Muscle layer of duodenum (tissue), 2 donors: Measurements from ENCODE around the gene DAB2.
A peak's percentile ranks its signal among the peaks of the same experiment; 100 is the strongest.

Source experiments
- H3K27ac ChIP-seq: one replicate; pipeline ENCODE4 v1.7.0; 2013; ENCODE audit warnings: mild to moderate bottlenecking, low read length
- H3K27me3 ChIP-seq: one replicate; pipeline ENCODE4 v1.7.0; 2013; ENCODE audit warnings: low read depth, mild to moderate bottlenecking, control low read depth, low read length
- H3K36me3 ChIP-seq, 2 donors: one replicate each; pipeline ENCODE4 v1.7.0; 2013; ENCODE audit warnings: low read length in 2 of 2, control low read depth in 1 of 2, mild to moderate bottlenecking in 1 of 2; ENCODE audit not compliant: insufficient read depth in 2 of 2, control insufficient read depth in 1 of 2
- H3K4me1 ChIP-seq, 2 donors: one replicate each; pipeline ENCODE4 v1.7.0; 2013; ENCODE audit warnings: low read length in 2 of 2, mild to moderate bottlenecking in 2 of 2, control low read depth in 1 of 2, moderate library complexity in 1 of 2; ENCODE audit not compliant: insufficient read depth in 2 of 2, control insufficient read depth in 1 of 2
- H3K4me3 ChIP-seq, 2 donors: one replicate each; pipeline ENCODE4 v1.7.0; 2013; ENCODE audit warnings: low read length in 2 of 2, low read depth in 1 of 2, mild to moderate bottlenecking in 1 of 2
- H3K9me3 ChIP-seq, 2 donors: one replicate each; pipeline ENCODE4 v1.7.0; 2013; ENCODE audit warnings: low read length in 2 of 2, control low read depth in 1 of 2, mild to moderate bottlenecking in 1 of 2; ENCODE audit not compliant: control insufficient read depth in 1 of 2
- donor health status: healthy.

The DAB2 gene

GRCh38 chr5:39430461-39430860 lies 5.7 kb upstream of the DAB2 start:
- no peak overlapping the region for H3K4me3 ChIP-seq
- H3K27me3 ChIP-seq: no peaks in the 10 kb centered on the region
- no peak overlapping the region for H3K27ac ChIP-seq
- no peaks in the 10 kb centered on the region for H3K9me3 ChIP-seq
- H3K4me1 ChIP-seq: peaks cover 0 to 4% of the 10 kb centered on the region in 2 donors
- H3K36me3 ChIP-seq: no peaks in the 10 kb centered on the region

DNA sequence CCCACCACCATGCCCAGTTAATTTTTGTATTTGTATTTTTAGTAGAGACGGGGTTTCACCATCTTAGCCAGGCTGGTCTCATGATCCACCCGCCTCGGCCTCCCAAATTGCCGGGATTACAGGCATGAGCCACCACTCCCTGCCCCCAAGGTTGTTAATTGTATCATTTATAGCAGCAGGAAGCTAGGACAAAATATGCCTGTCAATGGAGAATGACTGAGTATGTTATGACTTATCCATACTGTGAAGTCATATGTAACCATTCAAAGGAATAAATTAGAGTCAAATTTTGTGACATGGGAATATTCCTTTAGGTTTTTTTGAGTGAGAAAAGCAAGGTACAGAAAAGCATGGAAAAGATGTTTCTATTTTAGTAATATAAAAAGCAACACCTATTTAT lies 3.9 kb upstream of the DAB2 start:
- H3K27ac ChIP-seq: no peak overlapping the region
- H3K9me3 ChIP-seq: no peaks in the 10 kb centered on the region
- H3K36me3 ChIP-seq: peaks cover 0 to 7% of the 10 kb centered on the region in 2 donors
- H3K27me3 ChIP-seq: no peaks in the 10 kb centered on the region
- peaks cover 0 to 4% of the 10 kb centered on the region in 2 donors for H3K4me1 ChIP-seq
- no peak overlapping the region for H3K4me3 ChIP-seq

DNA sequence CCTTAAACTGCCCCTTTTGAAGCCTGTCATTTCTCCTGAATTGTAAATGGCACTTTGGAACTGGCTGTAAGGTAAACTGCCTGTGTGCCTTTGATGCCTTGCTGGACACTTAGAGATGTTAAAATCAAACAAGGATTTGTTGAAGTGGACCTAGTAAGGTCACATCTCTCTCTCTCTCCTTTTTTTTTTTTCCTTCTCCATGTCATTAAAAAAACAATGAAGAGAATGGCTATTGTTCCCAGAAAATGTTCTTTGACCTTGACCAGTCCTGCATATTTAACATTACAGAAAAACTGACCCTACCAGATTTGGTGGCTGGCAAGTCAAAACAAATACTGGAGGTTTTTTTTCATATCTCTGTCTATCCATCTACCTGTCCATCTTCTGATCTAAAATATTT lies 2.9 kb upstream of the DAB2 start:
- Histone ChIP-seq H3K36me3 (peaks cover 0 to 7% of the 10 kb centered on the region in 2 donors), H3K4me3 (no peak overlapping the region), H3K9me3 (no peaks in the 10 kb centered on the region), H3K27me3 (no peaks in the 10 kb centered on the region), H3K4me1 (peaks cover 2 to 4% of the 10 kb centered on the region in 2 donors), H3K27ac (no peak overlapping the region)

GRCh38 chr5:39427229-39427628 lies 2.4 kb upstream of the DAB2 start:
- Histone ChIP-seq H3K4me1 (peaks cover 3 to 4% of the 10 kb centered on the region in 2 donors), H3K36me3 (peaks cover 0 to 7% of the 10 kb centered on the region in 2 donors), H3K27ac (peak overlapping the region; percentile 56), H3K27me3 (no peaks in the 10 kb centered on the region), H3K4me3 (no peak overlapping the region), H3K9me3 (no peaks in the 10 kb centered on the region)

GRCh38 chr5:39426746-39427105 lies 1.9 kb upstream of the DAB2 start:
- peaks cover 3 to 4% of the 10 kb centered on the region in 2 donors for H3K4me1 ChIP-seq
- no peaks in the 10 kb centered on the region for H3K27me3 ChIP-seq
- H3K4me3 ChIP-seq: no peak overlapping the region
- H3K27ac ChIP-seq: peak overlapping the region; percentile 56
- H3K9me3 ChIP-seq: no peaks in the 10 kb centered on the region
- peaks cover 0 to 7% of the 10 kb centered on the region in 2 donors for H3K36me3 ChIP-seq

- no peak overlapping the region for H3K4me3 ChIP-seq
- no peaks in the 10 kb centered on the region for H3K9me3 ChIP-seq
- H3K36me3 ChIP-seq: peaks cover 0 to 7% of the 10 kb centered on the region in 2 donors
- H3K4me1 ChIP-seq: peaks cover 3 to 4% of the 10 kb centered on the region in 2 donors
- H3K27ac ChIP-seq: peak overlapping the region; percentile 56
- no peaks in the 10 kb centered on the region for H3K27me3 ChIP-seq
Observed at GRCh38 chr5:39426051-39426745, 1.4 kb upstream of the DAB2 start.

- Histone ChIP-seq H3K4me3 (peak overlapping the region; percentile 62 to 75), H3K36me3 (peaks cover 0 to 7% of the 10 kb centered on the region in 2 donors), H3K9me3 (no peaks in the 10 kb centered on the region), H3K4me1 (peaks cover 6 to 8% of the 10 kb centered on the region in 2 donors), H3K27ac (peak overlapping the region; percentile 89), H3K27me3 (no peaks in the 10 kb centered on the region)
Observed at GRCh38 chr5:39423331-39423751, 1.4 kb downstream of the DAB2 start.

- peak overlapping the region; percentile 89 for H3K27ac ChIP-seq
Observed at GRCh38 chr5:39422728-39423285, 2.0 kb downstream of the DAB2 start.

GRCh38 chr5:39422036-39422606 lies 2.7 kb downstream of the DAB2 start:
- H3K4me3 ChIP-seq: peak overlapping the region; percentile 62 to 75

More at GRCh38 chr5:39422728-39423285, 2.0 kb downstream of the DAB2 start:
- no peaks in the 10 kb centered on the region for H3K9me3 ChIP-seq
- H3K27me3 ChIP-seq: no peaks in the 10 kb centered on the region
- peaks cover 6 to 8% of the 10 kb centered on the region in 2 donors for H3K4me1 ChIP-seq
- H3K36me3 ChIP-seq: peaks cover 0 to 7% of the 10 kb centered on the region in 2 donors
- peak overlapping the region; percentile 62 to 75 for H3K4me3 ChIP-seq

GRCh38 chr5:39420482-39421145 lies 4.2 kb downstream of the DAB2 start:
- Histone ChIP-seq H3K27ac (peak overlapping the region; percentile 71), H3K4me3 (no peak overlapping the region)

More at GRCh38 chr5:39422036-39422606, 2.7 kb downstream of the DAB2 start:
- Histone ChIP-seq H3K36me3 (peaks cover 0 to 7% of the 10 kb centered on the region in 2 donors), H3K4me1 (peaks cover 6 to 8% of the 10 kb centered on the region in 2 donors), H3K27ac (peak overlapping the region; percentile 89), H3K9me3 (no peaks in the 10 kb centered on the region), H3K27me3 (no peaks in the 10 kb centered on the region)

GRCh38 chr5:39419796-39420195 lies 5.0 kb downstream of the DAB2 start:
- Histone ChIP-seq H3K36me3 (peaks cover 0 to 7% of the 10 kb centered on the region in 2 donors), H3K9me3 (no peaks in the 10 kb centered on the region), H3K27ac (peak overlapping the region; percentile 71), H3K27me3 (no peaks in the 10 kb centered on the region), H3K4me3 (no peak overlapping the region), H3K4me1 (peaks cover 4 to 9% of the 10 kb centered on the region in 2 donors)

More at GRCh38 chr5:39420482-39421145, 4.2 kb downstream of the DAB2 start:
- no peaks in the 10 kb centered on the region for H3K27me3 ChIP-seq
- H3K36me3 ChIP-seq: peaks cover 0 to 7% of the 10 kb centered on the region in 2 donors
- no peaks in the 10 kb centered on the region for H3K9me3 ChIP-seq
- H3K4me1 ChIP-seq: peaks cover 4 to 6% of the 10 kb centered on the region in 2 donors
